HepG2 (cell line): ENCODE results near the gene NUP85. TPM values are rescaled to one million over a fixed set of nuclear protein-coding genes. Genes with fewer than 3 reads are reported as not detected.

Experiments
- BATF2 ChIP-seq: sonication (generic); formaldehyde crosslinking; IDR thresholded peaks from 2 replicates; pipeline ENCODE4 v1.8.0; 2022; ENCODE audit warnings: mild to moderate bottlenecking, missing genetic modification reagents, moderate library complexity
- CBX2 ChIP-seq, 2 experiments: fragments of 200-600 bp in 1 of 2; sonication (generic); formaldehyde crosslinking in 1 of 2; IDR thresholded peaks; 2 replicates each; pipeline versions ENCODE4 v1.7.0 to v1.8.1; 2018 to 2022; ENCODE audit warnings: low read depth in 2 of 2, low read length in 1 of 2, mild to moderate bottlenecking in 1 of 2, missing genetic modification reagents in 1 of 2
- E2F5 ChIP-seq: sonication (generic); formaldehyde crosslinking; conservative IDR thresholded peaks from 2 replicates; pipeline ENCODE4 v1.4.0; 2020; ENCODE audit warnings: missing genetic modification reagents
- FOSL2 ChIP-seq: sonication (generic); formaldehyde crosslinking; IDR thresholded peaks from 2 replicates; pipeline ENCODE4 v1.4.0; 2020; ENCODE audit warnings: missing genetic modification reagents
- FOXK1 ChIP-seq: sonication (generic); formaldehyde crosslinking; IDR thresholded peaks from 2 replicates; pipeline ENCODE4 v1.4.0; 2020; ENCODE audit warnings: low read depth, missing genetic modification reagents, borderline replicate concordance
- HNRNPL ChIP-seq: fragments of 200-400 bp; formaldehyde crosslinking; IDR thresholded peaks from 2 replicates; pipeline ENCODE4 v1.6.1; 2017; ENCODE audit warnings: mild to moderate bottlenecking, low read depth, low read length
- HNRNPLL ChIP-seq: fragments of 200-400 bp; formaldehyde crosslinking; IDR thresholded peaks from 2 replicates; pipeline ENCODE4 v1.6.1; 2017; ENCODE audit warnings: mild to moderate bottlenecking, low read depth, low read length; ENCODE audit not compliant: poor library complexity, severe bottlenecking
- ISX ChIP-seq: sonication (generic); formaldehyde crosslinking; conservative IDR thresholded peaks from 2 replicates; pipeline ENCODE4 v1.5.0; 2020; ENCODE audit warnings: missing genetic modification reagents
- NAIF1 ChIP-seq: sonication (generic); formaldehyde crosslinking; IDR thresholded peaks from 2 replicates; pipeline ENCODE4 v1.5.0; 2020; ENCODE audit warnings: mild to moderate bottlenecking, missing genetic modification reagents, borderline replicate concordance
- NFATC3 ChIP-seq: sonication (generic); formaldehyde crosslinking; IDR thresholded peaks from 2 replicates; pipeline ENCODE4 v1.5.1; 2020; ENCODE audit warnings: mild to moderate bottlenecking, missing genetic modification reagents
- TBX3 ChIP-seq: fragments of 450-650 bp; IDR thresholded peaks from 2 replicates; pipeline ENCODE4 v1.6.1; 2017; ENCODE audit warnings: antibody characterized with exemption, mild to moderate bottlenecking, inconsistent platforms, borderline replicate concordance
- TOE1 ChIP-seq: sonication (generic); formaldehyde crosslinking; IDR thresholded peaks from 2 replicates; pipeline ENCODE4 v1.4.0; 2020; ENCODE audit warnings: mild to moderate bottlenecking, missing genetic modification reagents
- ZBTB43 ChIP-seq: sonication (generic); formaldehyde crosslinking; conservative IDR thresholded peaks from 2 replicates; pipeline ENCODE4 v1.4.0; 2020; ENCODE audit warnings: missing genetic modification reagents
- ZC3H13 ChIP-seq: sonication (generic); formaldehyde crosslinking; IDR thresholded peaks from 2 replicates; pipeline ENCODE4 v1.8.1; 2023; ENCODE audit warnings: mild to moderate bottlenecking, missing genetic modification reagents, moderate library complexity
- ZEB1 ChIP-seq: IDR thresholded peaks from 2 replicates; pipeline ENCODE4 v1.6.1; 2012; ENCODE audit warnings: mild to moderate bottlenecking, low read depth, inconsistent platforms; ENCODE audit not compliant: insufficient replicate concordance
- ZFP36 ChIP-seq: fragments of 150-350 bp; IDR thresholded peaks from 2 replicates; pipeline ENCODE4 v1.6.1; 2018; ENCODE audit warnings: borderline replicate concordance, low read length, low read depth; ENCODE audit not compliant: partially characterized antibody
- ZNF136 ChIP-seq: sonication (generic); formaldehyde crosslinking; IDR thresholded peaks from 2 replicates; pipeline ENCODE4 v1.8.1; 2022; ENCODE audit warnings: low read depth, mild to moderate bottlenecking, moderate library complexity, missing genetic modification reagents
- ZNF205 ChIP-seq: IDR thresholded peaks from 2 replicates; pipeline ENCODE4 v1.6.1; 2018; ENCODE audit warnings: missing biosample characterization, missing genetic modification reagents
- ZNF362 ChIP-seq: sonication (generic); formaldehyde crosslinking; IDR thresholded peaks from 2 replicates; pipeline ENCODE4 v1.4.0; 2020; ENCODE audit warnings: missing genetic modification reagents, mild to moderate bottlenecking, borderline replicate concordance
- ZNF44 ChIP-seq: sonication (generic); formaldehyde crosslinking; IDR thresholded peaks from 2 replicates; pipeline ENCODE4 v1.5.1; 2020; ENCODE audit warnings: mild to moderate bottlenecking, missing genetic modification reagents
- ZNF496 ChIP-seq: sonication (generic); formaldehyde crosslinking; IDR thresholded peaks from 2 replicates; pipeline ENCODE4 v1.8.1; 2023; ENCODE audit warnings: mild to moderate bottlenecking, moderate library complexity, missing genetic modification reagents; ENCODE audit not compliant: insufficient replicate concordance
- ZNF597 ChIP-seq: sonication (generic); formaldehyde crosslinking; IDR thresholded peaks from 2 replicates; pipeline ENCODE4 v1.5.0; 2020; ENCODE audit warnings: missing genetic modification reagents
- ZNF615 ChIP-seq: sonication (generic); formaldehyde crosslinking; IDR thresholded peaks from 2 replicates; pipeline ENCODE4 v1.5.0; 2020; ENCODE audit warnings: mild to moderate bottlenecking, missing genetic modification reagents, borderline replicate concordance
- ZNF619 ChIP-seq: sonication (generic); formaldehyde crosslinking; IDR thresholded peaks from 2 replicates; pipeline ENCODE4 v1.4.0; 2020; ENCODE audit warnings: mild to moderate bottlenecking, missing genetic modification reagents
- polyA plus RNA-seq, 8 experiments: library from polyadenylated mRNA; depleted of rRNA in 3 of 8; stranded (reverse) in 7 of 8; unstranded in 1 of 8; fragments of >200 nt; fragmentation: Illumina TruSeq in 4 of 8; extraction: Trizol in 4 of 8; gene quantifications; 2 replicates each; pipeline versions ENCODE4 v1.2.1 to v1.2.3, GENCODE V29; 2011 to 2016; ENCODE audit warnings: low read depth in 4 of 8, missing spikeins in 1 of 8, mixed read lengths in 1 of 8; ENCODE audit not compliant: insufficient read depth in 1 of 8
- total RNA-seq, 5 experiments: library from RNA; depleted of rRNA; stranded (reverse); fragments of >200 nt; fragmentation: Illumina TruSeq; extraction: Trizol; gene quantifications; 2 replicates each; pipeline ENCODE4 v1.2.3, GENCODE V29; 2016; ENCODE audit warnings: low read depth in 1 of 5

The NUP85 gene
- total and polyA plus RNA-seq, 2 of the 13 experiments (the other 11 are each of a cell fraction or from before 2014, with no cell fraction given): 89.1 to 124 TPM

- TF ChIP-seq ZNF597 (CRISPR knock-in tag): no peak
- TF ChIP-seq ZNF362 (CRISPR knock-in tag): peak; percentile 67; the same call in 1 of the 2 replicates
- TF ChIP-seq ZFP36: no peak
- no peak for TF ChIP-seq NFATC3
- 0 out of 2 replicates have a peak, but pooled peaks have one; percentile 18 for TF ChIP-seq ZC3H13 (CRISPR knock-in tag)
- TF ChIP-seq NAIF1 (CRISPR knock-in tag): no peak
- TF ChIP-seq ZBTB43 (CRISPR knock-in tag): no peak
- TF ChIP-seq ZNF496 (CRISPR knock-in tag): no peak
- TF ChIP-seq CBX2 (IDR thresholded peaks at IDR 0.05; ENCODE audit: low read depth, low read length): no peak
- no peak for TF ChIP-seq CBX2 (CRISPR knock-in tag; IDR thresholded peaks at IDR 0.05; ENCODE audit: low read depth)
- TF ChIP-seq TBX3: peak; percentile 62; the same call in 1 of the 2 replicates
- no peak for TF ChIP-seq ISX (CRISPR knock-in tag)
- TF ChIP-seq HNRNPL: no peak
- 0 out of 2 replicates have a peak, but pooled peaks have one; percentile 64 for TF ChIP-seq ZNF205
- TF ChIP-seq ZNF619 (CRISPR knock-in tag): no peak
- TF ChIP-seq E2F5: no peak
- TF ChIP-seq BATF2 (CRISPR knock-in tag): no peak
- no peak for TF ChIP-seq ZNF136 (CRISPR knock-in tag)
- no peak for TF ChIP-seq ZNF44 (CRISPR knock-in tag)
- TF ChIP-seq ZEB1: peak; percentile 68
- TF ChIP-seq FOSL2 (CRISPR knock-in tag): no peak
- TF ChIP-seq FOXK1 (CRISPR knock-in tag): no peak
- no peak for TF ChIP-seq ZNF615 (CRISPR knock-in tag)
- TF ChIP-seq TOE1 (CRISPR knock-in tag): peak; percentile 57; the same call in 1 of the 2 replicates
- no peak for TF ChIP-seq HNRNPLL
Measured at GRCh38 chr17:75199886-75200618, 5.4 kb upstream of the NUP85 start (continued).
